Prostate gland (tissue), 2 donors: ENCODE data around the gene FBXO42. TPM values are rescaled to one million over a fixed set of nuclear protein-coding genes. Genes with fewer than 3 reads are reported as not detected.

ENCODE experiments used
- DNase-seq: peaks from one replicate; pipeline ENCODE4 v3.0.0-alpha.2; 2019; ENCODE audit warnings: low spot score
- H3K27ac ChIP-seq, 2 donors: fragments of 200-600 bp; sonication (generic); 2 replicates each; pipeline ENCODE4 v1.5.1; 2017 to 2019
- H3K27me3 ChIP-seq: fragments of 200-600 bp; sonication (generic); replicated peaks from 2 replicates; pipeline ENCODE4 v1.5.1; 2019; ENCODE audit not compliant: insufficient read depth
- H3K36me3 ChIP-seq, 2 donors: fragments of 200-600 bp; sonication (generic); 1 replicate in 1 of 2; 2 replicates in 1 of 2; pipeline versions ENCODE4 v1.5.1 to v1.8.1; 2017 to 2019
- H3K4me1 ChIP-seq: fragments of 200-600 bp; sonication (generic); replicated peaks from 2 replicates; pipeline ENCODE4 v1.5.1; 2019
- H3K4me3 ChIP-seq, 2 donors: fragments of 200-600 bp; sonication (generic); 2 replicates each; pipeline ENCODE4 v1.5.1; 2017 to 2019
- H3K9me3 ChIP-seq: fragments of 200-600 bp; sonication (generic); 2 replicates; pipeline ENCODE4 v1.5.1; 2017
- POLR2A ChIP-seq: fragments of 450-650 bp; IDR thresholded peaks from one replicate; pipeline ENCODE4 v1.6.1; 2016; ENCODE audit warnings: antibody characterized with exemption, mild to moderate bottlenecking
- POLR2AphosphoS5 ChIP-seq: sonication (generic); formaldehyde crosslinking; IDR thresholded peaks from one replicate; pipeline ENCODE4 v1.6.1; 2017; ENCODE audit warnings: antibody characterized with exemption
- WGBS: methylation state at CpG from one replicate; pipeline ENCODE4 v1.1.5; 2018; 5-methylcytosine and 5-hydroxymethylcytosine counted together
- intact Hi-C: fragments of 100-400 bp; cut with DNase I; formaldehyde crosslinking; loops from one replicate; pipeline ENCODE4 v1.14.2; 2022
- total RNA-seq, 2 donors: library from RNA; depleted of rRNA; stranded (reverse); fragments of >200 nt; gene quantifications; one replicate each; pipeline ENCODE4 v1.1.0, GENCODE V29; 2016
- TF ChIP-seq, protein P1 (sequence below), 4 experiments: fragments of 200-600 bp in 2 of 4; fragments of 450-650 bp in 2 of 4; sonication (generic) in 2 of 4; IDR thresholded peaks; 1 replicate in 3 of 4; 2 replicates in 1 of 4; pipeline ENCODE4 v1.5.1; 2016 to 2019; ENCODE audit warnings: antibody characterized with exemption in 4 of 4, mild to moderate bottlenecking in 2 of 4, moderate library complexity in 2 of 4

Gene FBXO42
- total RNA-seq, 2 donors from 2014 or later, result 26.6 to 52.6 TPM

DNA sequence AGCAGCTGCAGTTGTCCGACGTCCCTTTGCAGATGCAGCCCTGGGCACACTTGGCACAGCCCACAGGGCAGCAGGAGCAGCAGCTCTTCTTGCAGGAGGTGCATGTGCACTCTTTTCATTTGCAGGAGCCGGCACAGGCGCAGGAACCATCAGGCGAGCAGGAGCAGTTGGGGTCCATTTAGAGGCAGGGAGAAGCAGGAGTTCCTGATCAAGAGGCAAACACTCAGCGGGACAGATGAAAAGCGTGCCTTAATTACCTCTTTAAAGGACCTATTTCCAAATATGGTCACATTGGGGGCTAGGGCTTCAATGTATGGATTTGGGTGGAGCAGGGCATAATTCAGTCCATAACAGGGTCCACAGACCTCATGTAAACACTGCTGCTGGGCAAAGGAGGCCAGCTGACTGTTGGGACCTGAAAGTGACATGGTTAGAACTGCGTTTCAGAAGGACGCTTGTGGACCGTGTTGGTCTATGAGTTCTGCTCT lies 111.0 kb downstream of the FBXO42 start:
- no peaks in the 10 kb centered on the region for H3K9me3 ChIP-seq
- no peak for TF ChIP-seq POLR2AphosphoS5
- TF ChIP-seq, protein P1, sequence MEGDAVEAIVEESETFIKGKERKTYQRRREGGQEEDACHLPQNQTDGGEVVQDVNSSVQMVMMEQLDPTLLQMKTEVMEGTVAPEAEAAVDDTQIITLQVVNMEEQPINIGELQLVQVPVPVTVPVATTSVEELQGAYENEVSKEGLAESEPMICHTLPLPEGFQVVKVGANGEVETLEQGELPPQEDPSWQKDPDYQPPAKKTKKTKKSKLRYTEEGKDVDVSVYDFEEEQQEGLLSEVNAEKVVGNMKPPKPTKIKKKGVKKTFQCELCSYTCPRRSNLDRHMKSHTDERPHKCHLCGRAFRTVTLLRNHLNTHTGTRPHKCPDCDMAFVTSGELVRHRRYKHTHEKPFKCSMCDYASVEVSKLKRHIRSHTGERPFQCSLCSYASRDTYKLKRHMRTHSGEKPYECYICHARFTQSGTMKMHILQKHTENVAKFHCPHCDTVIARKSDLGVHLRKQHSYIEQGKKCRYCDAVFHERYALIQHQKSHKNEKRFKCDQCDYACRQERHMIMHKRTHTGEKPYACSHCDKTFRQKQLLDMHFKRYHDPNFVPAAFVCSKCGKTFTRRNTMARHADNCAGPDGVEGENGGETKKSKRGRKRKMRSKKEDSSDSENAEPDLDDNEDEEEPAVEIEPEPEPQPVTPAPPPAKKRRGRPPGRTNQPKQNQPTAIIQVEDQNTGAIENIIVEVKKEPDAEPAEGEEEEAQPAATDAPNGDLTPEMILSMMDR (IDR thresholded peaks at IDR 0.05), result no peak
- TF ChIP-seq POLR2A, result no peak
- DNase-seq, result no peak
- H3K4me1 ChIP-seq, result peaks cover 7% of the 10 kb centered on the region
- H3K4me3 ChIP-seq, result no peak overlapping the region
- H3K36me3 ChIP-seq, result no peaks in the 10 kb centered on the region
- 62% methylated on average over 10 of the region's 10 CpGs for WGBS
- intact Hi-C loops, result loop anchor here (5.0 kb wide), 3 partner anchors 34 to 164 kb away; no protein-coding TSS in a partner anchor
- H3K27me3 ChIP-seq, result no peaks in the 10 kb centered on the region
- H3K27ac ChIP-seq, result no peak overlapping the region

DNA sequence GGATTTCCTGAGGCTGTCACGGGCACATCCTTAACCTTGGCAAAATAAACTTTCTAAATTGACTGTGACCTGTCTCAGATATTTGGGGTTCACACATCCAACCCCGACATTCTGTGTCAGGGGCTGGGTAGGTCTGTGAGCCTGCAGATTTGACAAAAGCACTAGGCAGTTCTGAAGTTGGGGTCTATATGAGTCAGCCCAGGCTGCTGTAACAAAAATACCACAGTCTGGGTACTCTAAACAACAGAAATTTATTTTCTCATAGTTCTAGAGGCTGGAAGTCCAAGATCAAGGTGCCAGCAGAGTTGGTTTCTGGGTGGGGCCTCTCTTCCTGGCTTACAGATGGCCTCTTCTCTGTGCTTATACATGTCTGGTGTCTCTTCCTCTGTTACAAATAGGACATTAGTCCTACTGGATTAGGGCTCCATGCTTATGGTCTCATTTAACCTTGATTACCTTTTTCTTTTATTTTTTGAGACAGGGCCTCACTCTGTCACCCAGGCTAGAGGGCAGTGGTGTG lies 112.2 kb downstream of the FBXO42 start:
- intact Hi-C loops, result loop anchor here (5.0 kb wide), 3 partner anchors 33 to 163 kb away; no protein-coding TSS in a partner anchor
- H3K27ac ChIP-seq, result no peak overlapping the region
- peaks cover 13% of the 10 kb centered on the region for H3K4me1 ChIP-seq
- TF ChIP-seq POLR2AphosphoS5, result no peak
- TF ChIP-seq, protein P1 (IDR thresholded peaks at IDR 0.05), result no peak
- no peak for TF ChIP-seq POLR2A
- no peak overlapping the region for H3K4me3 ChIP-seq
- H3K36me3 ChIP-seq, result no peaks in the 10 kb centered on the region
- no peaks in the 10 kb centered on the region for H3K27me3 ChIP-seq
- WGBS, result 95% methylated on average over 2 of the region's 2 CpGs
- no peaks in the 10 kb centered on the region for H3K9me3 ChIP-seq
- DNase-seq, result no peak

DNA sequence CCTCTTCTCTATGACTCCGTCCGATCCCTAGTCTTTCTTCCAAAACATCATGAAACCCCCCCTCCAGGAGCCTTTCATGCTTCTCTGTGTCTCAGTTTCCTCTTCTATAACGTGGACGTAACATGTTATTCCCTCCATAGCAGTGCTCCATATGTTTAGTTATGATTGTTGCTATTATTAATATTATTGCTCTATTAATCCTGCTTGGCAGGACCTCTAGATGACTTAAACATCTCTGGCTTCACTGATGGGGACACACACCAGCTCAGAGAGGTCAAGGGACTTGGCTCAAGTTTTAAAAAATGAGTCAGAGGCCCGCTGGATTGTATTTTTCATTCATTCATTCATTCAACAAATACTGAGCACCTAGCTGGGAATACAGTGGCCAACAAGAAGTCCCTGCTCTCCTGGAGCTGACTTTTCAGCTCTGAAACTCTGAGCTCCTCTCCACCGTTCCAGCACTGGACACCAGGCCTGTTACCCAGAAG lies 114.9 kb downstream of the FBXO42 start:
- intact Hi-C loops, result no loop called here
- Histone ChIP-seq H3K4me3 (peak overlapping the region; percentile 43 to 49), H3K36me3 (no peaks in the 10 kb centered on the region), H3K27ac (peak overlapping the region; percentile 83), H3K4me1 (peaks cover 13% of the 10 kb centered on the region), H3K9me3 (no peaks in the 10 kb centered on the region), H3K27me3 (no peaks in the 10 kb centered on the region)
- WGBS, result 19% methylated on average over 6 of the region's 6 CpGs
- TF ChIP-seq POLR2A, result no peak
- TF ChIP-seq, protein P1 (IDR thresholded peaks at IDR 0.05), result no peak
- TF ChIP-seq POLR2AphosphoS5, result no peak
- DNase-seq, result no peak

DNA sequence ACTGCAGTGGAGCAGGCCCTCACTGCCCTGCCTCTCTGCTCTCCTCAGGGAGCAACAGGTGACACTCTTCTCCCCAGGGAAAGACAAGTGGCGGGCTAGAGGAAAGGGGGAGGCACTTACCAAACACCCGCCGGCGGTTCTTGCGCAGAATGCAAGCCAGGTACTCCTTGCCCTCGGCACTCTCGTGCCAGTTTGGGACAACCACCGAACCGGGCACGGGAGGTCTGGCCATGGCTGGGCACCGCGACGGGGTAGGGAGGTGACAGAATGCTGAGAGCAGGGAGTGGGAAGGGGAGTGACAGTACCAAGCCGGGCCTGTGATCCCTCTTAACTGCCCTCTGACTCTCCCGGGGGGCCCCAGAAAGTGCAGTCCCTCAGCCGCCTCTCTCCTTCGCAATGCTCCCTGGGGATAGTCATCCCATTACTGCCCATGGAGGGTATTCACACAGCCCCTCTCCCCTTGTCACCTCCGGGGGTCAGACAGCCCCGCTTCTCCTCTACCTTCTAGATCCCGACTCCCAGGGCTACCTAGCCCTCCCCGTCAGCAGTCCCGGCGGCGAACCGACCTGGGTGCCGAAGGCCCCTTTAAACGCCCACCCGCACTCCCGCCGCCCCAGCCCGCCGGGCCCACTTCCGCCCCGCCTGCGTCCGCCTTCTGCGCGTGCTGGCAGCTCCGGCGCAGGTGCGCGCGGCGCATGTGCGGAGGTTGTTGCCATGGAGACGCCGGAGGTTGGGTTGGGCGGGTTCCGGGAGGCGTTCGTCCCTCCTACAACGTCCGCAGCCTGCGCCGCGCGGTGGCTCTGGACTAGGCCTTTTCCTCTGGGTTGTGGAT lies 115.6 kb downstream of the FBXO42 start, which contains the start of gene CPLANE2:
CPLANE2 (minus strand) TSS at position 673 of the 832 bp plus-strand sequence; CDS start at position 232, 441 bp downstream.
- DNase-seq, result peak; percentile 96
- intact Hi-C loops, result no loop called here
- no peaks in the 10 kb centered on the region for H3K36me3 ChIP-seq
- peak within 1 kb of the TSS; percentile 43 to 49 for H3K4me3 ChIP-seq
- H3K27me3 ChIP-seq, result no peaks in the 10 kb centered on the region
- TF ChIP-seq, protein P1 (IDR thresholded peaks at IDR 0.05), result peak in 2 of 4 experiments; percentile 35 to 37
- TF ChIP-seq POLR2AphosphoS5 (peak; percentile 88), POLR2A (peak; percentile 83)
- WGBS, result under 1% methylated on average over 56 of the region's 57 CpGs
- no peaks in the 10 kb centered on the region for H3K9me3 ChIP-seq
- peak within 1 kb of the TSS; percentile 83 for H3K27ac ChIP-seq
- peaks cover 13% of the 10 kb centered on the region for H3K4me1 ChIP-seq
